CD4-positive, alpha-beta T cell treated with Interleukin-17A for 4 hours (primary cell): ENCODE measurements around the gene SIRPA.
"Not testable (repeated sequence)": the region's sequence is repeated elsewhere in the genome, so short reads cannot be mapped to it uniquely, and the experiment has no call there.

Source experiments
- DNase-seq: peaks from one replicate; pipeline ENCODE4 v3.0.0-alpha.2; 2020; ENCODE audit warnings: mixed read lengths

SIRPA gene

GRCh38 chr20:1908191-1908590 is 13.0 kb downstream of the SIRPA start:
- no peak for DNase-seq

- DNase-seq: no peak
Measured at GRCh38 chr20:1909097-1909496, 13.9 kb downstream of the SIRPA start.

GRCh38 chr20:1911536-1911935 is 16.3 kb downstream of the SIRPA start:
- no peak for DNase-seq

GRCh38 chr20:1912053-1912452 is 16.8 kb downstream of the SIRPA start:
- DNase-seq: no peak

GRCh38 chr20:1912646-1913045 is 17.4 kb downstream of the SIRPA start:
- DNase-seq: no peak

- not testable (repeated sequence) for DNase-seq
Measured at GRCh38 chr20:1915233-1915632, 20.0 kb downstream of the SIRPA start.

GRCh38 chr20:1915725-1916124 is 20.5 kb downstream of the SIRPA start:
- DNase-seq: no peak

- no peak for DNase-seq
Measured at GRCh38 chr20:1917786-1918185, 22.6 kb downstream of the SIRPA start.

- DNase-seq: no peak
Measured at GRCh38 chr20:1918491-1919165, 23.4 kb downstream of the SIRPA start.

- no peak for DNase-seq
Measured at GRCh38 chr20:1920252-1920651, 25.0 kb downstream of the SIRPA start.

GRCh38 chr20:1920826-1921225 is 25.6 kb downstream of the SIRPA start:
- DNase-seq: no peak

- not testable (repeated sequence) for DNase-seq
Measured at GRCh38 chr20:1921985-1922384, 26.8 kb downstream of the SIRPA start.

- DNase-seq: no peak
Measured at GRCh38 chr20:1922786-1923185, 27.6 kb downstream of the SIRPA start.

GRCh38 chr20:1924910-1925861 is 30.0 kb downstream of the SIRPA start:
- no peak for DNase-seq

- no peak for DNase-seq
Measured at GRCh38 chr20:1926237-1926636, 31.0 kb downstream of the SIRPA start.

GRCh38 chr20:1927217-1927616 is 32.0 kb downstream of the SIRPA start:
- DNase-seq: no peak

GRCh38 chr20:1928154-1928553 is 32.9 kb downstream of the SIRPA start:
- DNase-seq: no peak

GRCh38 chr20:1928782-1929181 is 33.6 kb downstream of the SIRPA start:
- DNase-seq: no peak

- no peak for DNase-seq
Measured at GRCh38 chr20:1929460-1929859, 34.3 kb downstream of the SIRPA start.

- DNase-seq: no peak
Measured at GRCh38 chr20:1930165-1930564, 35.0 kb downstream of the SIRPA start.

- DNase-seq: no peak
Measured at GRCh38 chr20:1931830-1932229, 36.6 kb downstream of the SIRPA start.

- no peak for DNase-seq
Measured at GRCh38 chr20:1932971-1933370, 37.8 kb downstream of the SIRPA start.

- no peak for DNase-seq
Measured at GRCh38 chr20:1933465-1933870, 38.3 kb downstream of the SIRPA start.

- no peak for DNase-seq
Measured at GRCh38 chr20:1934156-1934555, 38.9 kb downstream of the SIRPA start.
